DND-41 (cell line): ENCODE results near the gene BTBD7.

Source experiments
- ATAC-seq: fragments of 200-7000 bp; cut with Tn5 transposase; 3 replicates; pipeline ENCODE4 v1.9.1; 2021; ENCODE audit warnings: low read depth; ENCODE audit not compliant: insufficient read depth
- DNase-seq: peaks from one replicate; pipeline ENCODE4 v3.0.0-alpha.2; 2020
- H2AFZ ChIP-seq: 2 replicates; pipeline ENCODE4 v1.6.0; 2012; ENCODE audit warnings: low read depth, low read length
- H3K27ac ChIP-seq: 2 replicates; pipeline ENCODE4 v1.5.1; 2012; ENCODE audit warnings: low read length, inconsistent platforms
- H3K27me3 ChIP-seq: fragments of 200-600 bp; sonication (generic); 2 replicates; pipeline ENCODE4 v1.6.0; 2012; ENCODE audit warnings: low read length, mild to moderate bottlenecking, inconsistent platforms; ENCODE audit not compliant: insufficient read depth, poor library complexity
- H3K36me3 ChIP-seq: 2 replicates; pipeline ENCODE4 v1.5.1; 2012; ENCODE audit warnings: low read length, inconsistent platforms; ENCODE audit not compliant: insufficient read depth
- H3K4me1 ChIP-seq: 2 replicates; pipeline ENCODE4 v1.5.1; 2012; ENCODE audit warnings: mild to moderate bottlenecking, low read length; ENCODE audit not compliant: insufficient read depth
- H3K4me2 ChIP-seq: 2 replicates; pipeline ENCODE4 v1.6.0; 2012; ENCODE audit warnings: mild to moderate bottlenecking, moderate library complexity, low read length, inconsistent platforms; ENCODE audit not compliant: insufficient read depth
- H3K4me3 ChIP-seq, 2 experiments: fragments of 200-600 bp in 1 of 2; shearing (Covaris generic) in 1 of 2; 2 replicates each; pipeline ENCODE4 v1.5.1; 2012 to 2016; ENCODE audit warnings: inconsistent platforms in 2 of 2, low read length in 2 of 2, mild to moderate bottlenecking in 2 of 2, low read depth in 1 of 2, moderate library complexity in 1 of 2
- H3K79me2 ChIP-seq: 2 replicates; pipeline ENCODE4 v1.6.0; 2012; ENCODE audit warnings: low read length, inconsistent platforms; ENCODE audit not compliant: insufficient read depth
- H3K9ac ChIP-seq: 2 replicates; pipeline ENCODE4 v1.6.0; 2012; ENCODE audit warnings: low read depth, mild to moderate bottlenecking, inconsistent platforms, low read length, moderate library complexity
- H3K9me3 ChIP-seq: 2 replicates; pipeline ENCODE4 v1.5.1; 2012; ENCODE audit warnings: low read length, moderate library complexity, mild to moderate bottlenecking, inconsistent platforms; ENCODE audit not compliant: insufficient read depth, severe bottlenecking
- H4K20me1 ChIP-seq: 2 replicates; pipeline ENCODE4 v1.6.0; 2012; ENCODE audit warnings: low read length; ENCODE audit not compliant: insufficient read depth
- EZH2 ChIP-seq: IDR thresholded peaks from 3 replicates; pipeline ENCODE4 v1.6.1; 2012; ENCODE audit warnings: borderline replicate concordance, low read depth, mild to moderate bottlenecking, moderate library complexity, low read length, inconsistent platforms; ENCODE audit not compliant: severe bottlenecking
- TF ChIP-seq, protein P1 (sequence below): IDR thresholded peaks from 2 replicates; pipeline ENCODE4 v1.5.1; 2012; ENCODE audit warnings: borderline replicate concordance, low read length, moderate library complexity, mild to moderate bottlenecking; ENCODE audit not compliant: poor library complexity, severe bottlenecking; ENCODE audit errors: extremely low read depth

BTBD7 gene

DNA sequence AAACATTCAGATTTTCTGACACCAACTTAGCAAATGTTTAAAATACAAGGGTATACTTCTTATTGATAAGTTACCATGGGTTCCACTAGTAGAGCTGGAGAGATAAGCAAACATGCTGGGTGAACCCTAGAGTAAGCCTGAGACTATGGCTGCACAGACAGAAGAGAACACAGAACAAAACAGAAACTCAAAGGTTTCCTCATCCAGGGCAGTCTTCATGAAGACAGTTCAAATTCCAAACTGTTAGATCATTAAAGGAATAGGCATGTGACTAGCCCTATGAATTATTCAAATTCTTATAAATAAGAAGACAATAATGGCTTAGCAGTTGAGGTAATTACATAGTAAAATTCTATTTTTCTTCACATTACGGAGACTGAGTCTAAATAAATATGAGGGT, 28.1 kb downstream of the BTBD7 start:
- no peak for DNase-seq
- Histone ChIP-seq H2AFZ (no peak overlapping the region), H3K36me3 (no peaks in the 10 kb centered on the region), H3K9ac (no peak overlapping the region), H3K27ac (no peak overlapping the region), H3K4me3 (no peak overlapping the region), H3K9me3 (no peaks in the 10 kb centered on the region), H3K27me3 (no peaks in the 10 kb centered on the region), H3K4me1 (no peaks in the 10 kb centered on the region), H3K79me2 (peaks cover 71% of the 10 kb centered on the region), H3K4me2 (no peak overlapping the region), H4K20me1 (peaks cover 32% of the 10 kb centered on the region)
- no peak for ATAC-seq
- TF ChIP-seq, protein P1, sequence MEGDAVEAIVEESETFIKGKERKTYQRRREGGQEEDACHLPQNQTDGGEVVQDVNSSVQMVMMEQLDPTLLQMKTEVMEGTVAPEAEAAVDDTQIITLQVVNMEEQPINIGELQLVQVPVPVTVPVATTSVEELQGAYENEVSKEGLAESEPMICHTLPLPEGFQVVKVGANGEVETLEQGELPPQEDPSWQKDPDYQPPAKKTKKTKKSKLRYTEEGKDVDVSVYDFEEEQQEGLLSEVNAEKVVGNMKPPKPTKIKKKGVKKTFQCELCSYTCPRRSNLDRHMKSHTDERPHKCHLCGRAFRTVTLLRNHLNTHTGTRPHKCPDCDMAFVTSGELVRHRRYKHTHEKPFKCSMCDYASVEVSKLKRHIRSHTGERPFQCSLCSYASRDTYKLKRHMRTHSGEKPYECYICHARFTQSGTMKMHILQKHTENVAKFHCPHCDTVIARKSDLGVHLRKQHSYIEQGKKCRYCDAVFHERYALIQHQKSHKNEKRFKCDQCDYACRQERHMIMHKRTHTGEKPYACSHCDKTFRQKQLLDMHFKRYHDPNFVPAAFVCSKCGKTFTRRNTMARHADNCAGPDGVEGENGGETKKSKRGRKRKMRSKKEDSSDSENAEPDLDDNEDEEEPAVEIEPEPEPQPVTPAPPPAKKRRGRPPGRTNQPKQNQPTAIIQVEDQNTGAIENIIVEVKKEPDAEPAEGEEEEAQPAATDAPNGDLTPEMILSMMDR: no peak
- TF ChIP-seq EZH2: no peak

DNA sequence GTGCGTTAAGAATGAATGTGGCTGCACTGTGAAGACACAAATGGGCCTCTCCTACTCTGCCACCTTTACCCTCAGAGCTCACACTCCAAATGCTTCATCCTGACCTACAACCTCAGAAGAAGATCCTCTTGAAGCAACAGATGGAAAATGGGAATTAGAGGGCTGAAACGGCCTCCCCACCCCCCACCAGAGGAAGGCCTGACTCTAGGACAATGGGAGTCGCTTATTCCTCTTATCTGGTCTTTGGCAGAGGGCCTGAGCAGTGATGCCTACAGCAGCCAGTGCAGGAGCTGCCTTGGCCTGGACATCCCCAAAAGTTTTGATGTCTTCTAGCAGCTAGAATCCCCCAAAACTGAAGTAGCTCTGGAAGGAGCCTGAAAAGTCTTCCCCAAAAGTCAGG, 29.2 kb downstream of the BTBD7 start:
- no peaks in the 10 kb centered on the region for H3K27me3 ChIP-seq
- H3K9ac ChIP-seq: no peak overlapping the region
- H3K4me3 ChIP-seq: no peak overlapping the region
- TF ChIP-seq, protein P1: no peak
- no peak for TF ChIP-seq EZH2
- H3K27ac ChIP-seq: no peak overlapping the region
- DNase-seq (no peak), ATAC-seq (no peak)
- H3K79me2 ChIP-seq: peaks cover 68% of the 10 kb centered on the region
- H3K9me3 ChIP-seq: no peaks in the 10 kb centered on the region
- H4K20me1 ChIP-seq: peaks cover 38% of the 10 kb centered on the region
- H3K4me2 ChIP-seq: no peak overlapping the region
- no peaks in the 10 kb centered on the region for H3K4me1 ChIP-seq
- H3K36me3 ChIP-seq: no peaks in the 10 kb centered on the region
- no peak overlapping the region for H2AFZ ChIP-seq

DNA sequence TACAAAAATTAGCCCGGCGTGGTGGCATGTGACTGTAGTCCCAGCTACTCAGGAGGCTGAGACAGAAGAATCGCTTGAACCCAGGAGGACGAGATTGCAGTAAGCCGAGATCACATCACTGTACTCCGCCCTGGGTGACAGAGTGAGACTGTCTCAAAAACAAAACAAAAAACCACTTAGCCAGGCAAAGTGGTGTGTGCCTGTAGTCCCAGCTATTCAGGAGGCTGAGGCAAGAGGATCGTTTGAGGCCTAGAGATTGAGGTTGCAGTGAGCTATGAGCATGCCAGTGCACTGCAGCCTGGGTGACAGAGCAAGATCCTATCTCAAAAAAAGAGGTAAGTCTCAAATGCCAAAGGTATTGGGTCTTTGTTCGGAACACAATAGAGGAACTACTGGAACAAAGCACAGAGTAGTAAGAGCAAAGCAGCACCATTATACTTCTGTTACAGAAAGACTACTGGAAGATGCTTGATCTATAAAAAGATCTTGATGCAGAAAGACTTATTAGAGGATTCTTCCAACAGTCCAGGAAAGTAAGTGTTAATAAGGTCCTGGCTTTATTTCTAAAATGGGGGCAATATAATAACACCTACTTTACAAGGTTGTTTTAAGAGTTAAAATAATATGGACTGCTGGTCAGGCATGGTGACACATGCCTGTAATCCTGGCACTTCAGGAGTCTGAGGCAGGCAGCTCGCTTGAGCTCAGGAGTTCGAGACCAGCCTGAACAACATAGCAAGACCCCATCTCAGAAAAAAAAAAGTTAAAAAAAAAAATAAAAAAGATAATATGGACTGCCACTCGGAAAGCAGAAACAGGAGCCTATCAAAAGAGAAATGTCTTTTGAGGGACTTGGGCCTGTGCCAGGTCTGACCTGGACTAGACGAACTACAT, 29.9 kb downstream of the BTBD7 start:
- Histone ChIP-seq H3K27me3 (no peaks in the 10 kb centered on the region), H3K9me3 (no peaks in the 10 kb centered on the region), H3K4me2 (no peak overlapping the region), H3K27ac (no peak overlapping the region), H3K9ac (no peak overlapping the region), H3K4me3 (no peak overlapping the region), H3K36me3 (no peaks in the 10 kb centered on the region), H4K20me1 (peaks cover 39% of the 10 kb centered on the region), H3K4me1 (no peaks in the 10 kb centered on the region), H3K79me2 (peaks cover 63% of the 10 kb centered on the region), H2AFZ (no peak overlapping the region)
- no peak for DNase-seq
- TF ChIP-seq, protein P1: no peak
- no peak for TF ChIP-seq EZH2
- no peak for ATAC-seq
